Chondrocyte (in vitro differentiated cells): ENCODE data around the gene WDR74. TPM values are rescaled to one million over a fixed set of nuclear protein-coding genes. Genes with fewer than 3 reads are reported as not detected.

Experiments used
- DNase-seq: peaks from one replicate; pipeline ENCODE4 v3.0.0; 2021; ENCODE audit warnings: mixed read lengths, low spot score
- H3K27ac Mint-ChIP-seq: one replicate; pipeline ENCODE4 v1.8.0; 2021; ENCODE audit warnings: mild to moderate bottlenecking, moderate library complexity, mixed read lengths; ENCODE audit not compliant: unreplicated experiment
- H3K27me3 Mint-ChIP-seq: 2 replicates; pipeline ENCODE4 v1.8.0; 2021; ENCODE audit warnings: low read depth, mixed read lengths
- H3K36me3 Mint-ChIP-seq: 2 replicates; pipeline ENCODE4 v1.8.0; 2021; ENCODE audit warnings: low read depth, mixed read lengths
- H3K4me1 Mint-ChIP-seq: 2 replicates; pipeline ENCODE4 v1.8.0; 2021; ENCODE audit warnings: low read depth, mild to moderate bottlenecking, mixed read lengths
- H3K4me3 Mint-ChIP-seq: one replicate; pipeline ENCODE4 v1.8.0; 2021; ENCODE audit warnings: mild to moderate bottlenecking, moderate library complexity, mixed read lengths; ENCODE audit not compliant: unreplicated experiment
- H3K9me3 Mint-ChIP-seq: 2 replicates; pipeline ENCODE4 v1.8.0; 2021; ENCODE audit warnings: low read depth, mixed read lengths
- CTCF ChIP-seq: fragments of 200-600 bp; sonication (generic); IDR thresholded peaks from 2 replicates; pipeline ENCODE4 v1.5.0; 2021; ENCODE audit warnings: antibody characterized with exemption, mild to moderate bottlenecking, moderate library complexity
- total RNA-seq: library from RNA; stranded (reverse); gene quantifications from 3 replicates; pipeline ENCODE4 v1.2.1, GENCODE V29; 2021

Gene WDR74
- total RNA-seq, 1 donor from 2014 or later, result 27.9 TPM

DNA sequence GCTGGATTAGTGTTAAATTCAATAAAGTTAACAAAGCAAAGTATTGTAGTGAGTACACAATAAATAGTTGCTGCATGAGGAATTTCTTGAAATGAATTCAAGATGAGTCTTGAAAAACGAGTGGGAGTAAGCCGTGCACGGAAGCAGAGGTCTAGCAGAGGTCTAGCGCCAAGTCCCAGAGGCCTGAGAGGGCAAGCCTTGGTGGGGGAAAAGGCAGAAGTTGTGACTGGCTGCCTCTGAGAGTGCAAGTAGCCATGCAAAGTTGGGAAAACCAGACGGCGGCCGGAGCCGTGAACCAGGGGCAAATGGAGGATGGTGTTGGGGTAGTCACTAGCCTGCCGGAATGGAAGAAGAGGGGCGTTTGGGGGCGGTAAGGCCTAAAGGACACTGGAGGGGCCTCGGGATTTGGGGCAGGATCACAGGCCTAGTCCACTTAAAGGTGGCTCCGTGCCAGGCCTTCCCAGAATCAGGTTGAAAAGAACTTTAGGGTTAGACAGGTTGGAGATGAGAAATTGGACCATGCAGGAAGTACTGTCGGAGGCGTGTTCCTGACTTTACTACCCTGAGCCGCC lies 40.9 kb upstream of the WDR74 start:
- H3K27ac Mint-ChIP-seq, result peak overlapping the region; percentile 100
- H3K9me3 Mint-ChIP-seq, result no peaks in the 10 kb centered on the region
- TF ChIP-seq CTCF, result no peak
- peaks cover 36% of the 10 kb centered on the region for H3K36me3 Mint-ChIP-seq
- DNase-seq, result no peak
- peaks cover 43% of the 10 kb centered on the region for H3K4me1 Mint-ChIP-seq
- peak overlapping the region; percentile 100 for H3K4me3 Mint-ChIP-seq
- no peaks in the 10 kb centered on the region for H3K27me3 Mint-ChIP-seq

- peaks cover 31% of the 10 kb centered on the region for H3K36me3 Mint-ChIP-seq
- H3K4me1 Mint-ChIP-seq, result peaks cover 36% of the 10 kb centered on the region
- DNase-seq, result no peak
- H3K27me3 Mint-ChIP-seq, result no peaks in the 10 kb centered on the region
- H3K27ac Mint-ChIP-seq, result peak overlapping the region; percentile 100
- H3K4me3 Mint-ChIP-seq, result peak overlapping the region; percentile 100
- no peak for TF ChIP-seq CTCF
- H3K9me3 Mint-ChIP-seq, result no peaks in the 10 kb centered on the region
These were observed 40.0 kb upstream of the WDR74 start for GRCh38 chr11:62879235-62879978.

- Mint-ChIP-seq H3K36me3 (peaks cover 4% of the 10 kb centered on the region), H3K9me3 (no peaks in the 10 kb centered on the region), H3K27ac (no peak overlapping the region), H3K4me1 (peaks cover 17% of the 10 kb centered on the region), H3K4me3 (no peak overlapping the region), H3K27me3 (no peaks in the 10 kb centered on the region)
- no peak for TF ChIP-seq CTCF
- DNase-seq, result no peak
These were observed 37.3 kb upstream of the WDR74 start for GRCh38 chr11:62876712-62877111.

DNA sequence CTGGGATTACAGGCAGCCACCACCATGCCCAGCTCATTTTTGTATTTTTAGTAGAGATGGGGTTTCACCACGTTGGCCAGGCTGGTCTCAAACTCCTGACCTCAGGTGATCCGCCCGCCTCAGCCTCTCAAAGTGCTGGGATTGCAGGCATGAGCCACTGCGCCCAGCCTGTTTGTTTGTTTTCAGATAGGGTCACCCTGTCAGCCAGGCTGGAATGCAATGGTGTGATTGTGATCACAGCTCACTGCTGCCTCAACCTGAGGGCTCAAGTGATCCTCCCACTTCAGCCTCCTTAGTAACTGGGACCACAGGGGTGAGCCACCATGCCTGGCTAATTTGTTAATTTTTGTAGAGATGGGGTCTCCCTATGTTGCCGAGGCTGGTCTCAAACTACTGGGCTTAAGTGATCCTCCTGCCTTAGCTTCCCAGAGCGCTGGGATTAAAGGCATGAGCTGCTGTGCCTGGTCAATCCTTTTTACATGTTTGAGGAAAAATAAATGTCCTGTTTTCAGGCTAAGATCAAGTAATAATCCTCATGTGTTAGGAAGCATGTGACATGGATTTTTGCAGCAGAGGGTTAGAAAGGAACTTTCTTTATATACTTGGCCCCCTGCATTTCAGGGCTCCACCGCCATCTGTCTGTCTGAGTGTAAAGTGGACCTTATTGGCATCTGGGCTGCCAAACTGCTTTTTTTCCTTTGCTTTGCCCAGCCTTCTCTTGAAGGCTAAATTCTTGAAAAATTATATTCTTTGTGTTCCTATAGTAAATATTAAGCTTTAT lies 36.5 kb upstream of the WDR74 start:
- no peak for DNase-seq
- Mint-ChIP-seq H3K4me1 (peaks cover 17% of the 10 kb centered on the region), H3K36me3 (peaks cover 3% of the 10 kb centered on the region), H3K9me3 (no peaks in the 10 kb centered on the region), H3K27me3 (no peaks in the 10 kb centered on the region), H3K27ac (no peak overlapping the region), H3K4me3 (no peak overlapping the region)
- TF ChIP-seq CTCF, result peak; percentile 11

- Mint-ChIP-seq H3K36me3 (peaks cover 1% of the 10 kb centered on the region), H3K27me3 (no peaks in the 10 kb centered on the region), H3K4me3 (no peak overlapping the region), H3K4me1 (peaks cover 10% of the 10 kb centered on the region), H3K9me3 (no peaks in the 10 kb centered on the region), H3K27ac (no peak overlapping the region)
- DNase-seq, result no peak
- no peak for TF ChIP-seq CTCF
These were observed 35.5 kb upstream of the WDR74 start for GRCh38 chr11:62874851-62875250.
